HCT116 (cell line): ENCODE results near the gene INPP5D. TPM values are rescaled to one million over a fixed set of nuclear protein-coding genes. Genes with fewer than 3 reads are reported as not detected.

Experiments used
- ATAC-seq: fragments of 200-7000 bp; cut with Tn5 transposase; 2 replicates; pipeline ENCODE4 v1.9.1; 2020; ENCODE audit warnings: mild to moderate bottlenecking, moderate library complexity
- BruUV-seq: library from RNA; stranded (reverse); fragments of 400-500 nt; replicated peaks from 2 replicates; lab custom pipeline; 2021; lab: Mats Ljungman, UMichigan
- CTCF ChIA-PET: fragments of 300-600 bp; sonication (Branson Sonifier 250); formaldehyde crosslinking; loops from one replicate; lab custom pipeline; 2021; ENCODE audit warnings: antibody characterized with exemption; lab: Charles Lee
- POLR2A ChIA-PET: fragments of 300-600, 350-600 bp; sonication (Branson Sonifier 250); formaldehyde crosslinking; loops from one replicate; lab custom pipeline; 2021; ENCODE audit warnings: antibody characterized with exemption; lab: Charles Lee
- RAD21 ChIA-PET, 2 experiments: fragments of 300-600 bp; sonication (Branson Sonifier 250); formaldehyde crosslinking; loops; one replicate each; lab custom pipeline; 2023; ENCODE audit warnings: low total read pairs in 2 of 2; ENCODE audit not compliant: uncharacterized antibody in 2 of 2, unreplicated experiment in 2 of 2, low non-redundant PET in 1 of 2; lab: Charles Lee
- DNase-seq: peaks from one replicate; pipeline ENCODE4 v3.0.0-alpha.2; 2010; ENCODE audit warnings: low read depth, low spot score
- H2AFZ ChIP-seq: fragments of 200-600 bp; shearing (Covaris generic), sonication (generic); 2 replicates; pipeline ENCODE4 v1.6.1; 2017; ENCODE audit warnings: low read depth, mixed run types, mixed read lengths, antibody characterized with exemption, low read length; ENCODE audit not compliant: poor library complexity, severe bottlenecking
- H3K27ac ChIP-seq: 2 replicates; pipeline ENCODE4 v1.5.1; 2012; ENCODE audit warnings: low read depth, low read length
- H3K27me3 ChIP-seq: fragments of 200-600 bp; sonication (generic); 2 replicates; pipeline ENCODE4 v1.6.1; 2016; ENCODE audit warnings: mixed run types, low read length, mixed read lengths; ENCODE audit not compliant: insufficient read depth
- H3K36me3 ChIP-seq, 2 experiments: fragments of 200-500 bp in 1 of 2; fragments of 200-600 bp in 1 of 2; sonication (Bioruptor generic) in 1 of 2; sonication (generic) in 1 of 2; 2 replicates each; pipeline versions ENCODE4 v1.5.1 to v1.6.1; 2014 to 2016; ENCODE audit warnings: low read length in 2 of 2, inconsistent platforms in 1 of 2, mixed read lengths in 1 of 2, mixed run types in 1 of 2; ENCODE audit not compliant: insufficient read depth in 2 of 2, control insufficient read depth in 1 of 2
- H3K4me1 ChIP-seq, 2 experiments: fragments of 200-600 bp in 1 of 2; sonication (generic) in 1 of 2; 2 replicates each; pipeline versions ENCODE4 v1.5.1 to v1.6.1; 2012 to 2017; ENCODE audit warnings: low read length in 2 of 2, inconsistent platforms in 1 of 2, mild to moderate bottlenecking in 1 of 2, mixed read lengths in 1 of 2, mixed run types in 1 of 2, moderate library complexity in 1 of 2; ENCODE audit not compliant: insufficient read depth in 2 of 2, control insufficient read depth in 1 of 2
- H3K4me2 ChIP-seq: fragments of 200-600 bp; sonication (generic); 2 replicates; pipeline ENCODE4 v1.6.1; 2017; ENCODE audit warnings: mixed run types, low read length, mixed read lengths
- H3K4me3 ChIP-seq, 2 experiments: fragments of 200-600 bp in 1 of 2; sonication (generic) in 1 of 2; replicated peaks in 1 of 2; 2 replicates each; pipeline ENCODE4 v1.5.1; 2011 to 2016; ENCODE audit warnings: low read length in 2 of 2, control low read depth in 1 of 2, low read depth in 1 of 2, mild to moderate bottlenecking in 1 of 2, mixed read lengths in 1 of 2, mixed run types in 1 of 2
- H3K79me2 ChIP-seq: fragments of 200-600 bp; sonication (generic); 2 replicates; pipeline ENCODE4 v1.6.1; 2017; ENCODE audit warnings: mild to moderate bottlenecking, mixed run types, low read length, moderate library complexity, mixed read lengths; ENCODE audit not compliant: insufficient read depth
- H3K9ac ChIP-seq: fragments of 200-600 bp; sonication (generic); 2 replicates; pipeline ENCODE4 v1.6.1; 2016; ENCODE audit warnings: low read length, mixed read lengths
- H3K9me2 ChIP-seq: fragments of 200-600 bp; sonication (generic), shearing (Covaris generic); 2 replicates; pipeline ENCODE4 v1.6.1; 2017; ENCODE audit warnings: mixed run types, mild to moderate bottlenecking, moderate library complexity; ENCODE audit not compliant: insufficient read depth
- H3K9me3 ChIP-seq, 2 experiments: fragments of 200-500 bp in 1 of 2; fragments of 200-600 bp in 1 of 2; sonication (Bioruptor generic) in 1 of 2; sonication (generic) in 1 of 2; 2 replicates each; pipeline ENCODE4 v1.6.1; 2014 to 2017; ENCODE audit warnings: low read length in 2 of 2, mixed read lengths in 2 of 2, inconsistent platforms in 1 of 2, low read depth in 1 of 2, mild to moderate bottlenecking in 1 of 2, mixed run types in 1 of 2, moderate library complexity in 1 of 2; ENCODE audit not compliant: control insufficient read depth in 1 of 2, insufficient read depth in 1 of 2
- H4K20me1 ChIP-seq: fragments of 200-600 bp; sonication (generic), shearing (Covaris generic); 2 replicates; pipeline ENCODE4 v1.6.1; 2017; ENCODE audit warnings: mixed run types, mild to moderate bottlenecking, moderate library complexity; ENCODE audit not compliant: insufficient read depth
- CBX3 ChIP-seq: IDR thresholded peaks from 2 replicates; pipeline ENCODE4 v1.6.1; 2012; ENCODE audit warnings: low read depth
- CEBPB ChIP-seq: IDR thresholded peaks from 2 replicates; pipeline ENCODE4 v1.6.1; 2012; ENCODE audit warnings: low read depth
- EZH2 ChIP-seq: fragments of 200-600 bp; sonication (generic); IDR thresholded peaks from 2 replicates; pipeline ENCODE4 v1.6.1; 2017; ENCODE audit warnings: antibody characterized with exemption, mixed run types
- EZH2phosphoT487 ChIP-seq: fragments of 200-600 bp; IDR thresholded peaks from 2 replicates; pipeline ENCODE4 v1.6.1; 2018; ENCODE audit warnings: antibody characterized with exemption, borderline replicate concordance
- JUND ChIP-seq: IDR thresholded peaks from 2 replicates; pipeline ENCODE4 v1.6.1; 2012
- POLR2A ChIP-seq: IDR thresholded peaks from 2 replicates; pipeline ENCODE4 v1.7.0; 2011; ENCODE audit warnings: borderline replicate concordance; ENCODE audit not compliant: insufficient read depth, insufficient read length; ENCODE audit errors: extremely low read depth
- POLR2AphosphoS5 ChIP-seq: IDR thresholded peaks from 2 replicates; pipeline ENCODE4 v1.6.1; 2011; ENCODE audit warnings: mild to moderate bottlenecking, low read depth, low read length, moderate library complexity
- SIN3A ChIP-seq: IDR thresholded peaks from 2 replicates; pipeline ENCODE4 v1.6.1; 2012; ENCODE audit warnings: low read depth
- YY1 ChIP-seq: IDR thresholded peaks from 2 replicates; pipeline ENCODE4 v1.6.1; 2011; ENCODE audit warnings: low read length, low read depth, moderate library complexity, mild to moderate bottlenecking; ENCODE audit not compliant: insufficient replicate concordance; ENCODE audit errors: extremely low read depth
- intact Hi-C: fragments of 100-400 bp; cut with micrococcal nuclease; formaldehyde crosslinking; loops from 2 replicates; pipeline ENCODE4 v1.10.0; 2022
- total RNA-seq: library from RNA; stranded (reverse); gene quantifications from one replicate; pipeline ENCODE4 v1.2.1, GENCODE V29; 2021; ENCODE audit not compliant: unreplicated experiment
- TF ChIP-seq, protein P1 (sequence below): IDR thresholded peaks from 2 replicates; pipeline ENCODE4 v1.6.1; 2011; ENCODE audit warnings: mild to moderate bottlenecking, low read length, moderate library complexity; ENCODE audit not compliant: insufficient replicate concordance; ENCODE audit errors: extremely low read depth
- TF ChIP-seq, protein P2 (sequence below): IDR thresholded peaks from 2 replicates; pipeline ENCODE4 v1.6.1; 2012

Gene INPP5D
- total RNA-seq, 1 experiment from 2014 or later, result 1.8 TPM

DNA sequence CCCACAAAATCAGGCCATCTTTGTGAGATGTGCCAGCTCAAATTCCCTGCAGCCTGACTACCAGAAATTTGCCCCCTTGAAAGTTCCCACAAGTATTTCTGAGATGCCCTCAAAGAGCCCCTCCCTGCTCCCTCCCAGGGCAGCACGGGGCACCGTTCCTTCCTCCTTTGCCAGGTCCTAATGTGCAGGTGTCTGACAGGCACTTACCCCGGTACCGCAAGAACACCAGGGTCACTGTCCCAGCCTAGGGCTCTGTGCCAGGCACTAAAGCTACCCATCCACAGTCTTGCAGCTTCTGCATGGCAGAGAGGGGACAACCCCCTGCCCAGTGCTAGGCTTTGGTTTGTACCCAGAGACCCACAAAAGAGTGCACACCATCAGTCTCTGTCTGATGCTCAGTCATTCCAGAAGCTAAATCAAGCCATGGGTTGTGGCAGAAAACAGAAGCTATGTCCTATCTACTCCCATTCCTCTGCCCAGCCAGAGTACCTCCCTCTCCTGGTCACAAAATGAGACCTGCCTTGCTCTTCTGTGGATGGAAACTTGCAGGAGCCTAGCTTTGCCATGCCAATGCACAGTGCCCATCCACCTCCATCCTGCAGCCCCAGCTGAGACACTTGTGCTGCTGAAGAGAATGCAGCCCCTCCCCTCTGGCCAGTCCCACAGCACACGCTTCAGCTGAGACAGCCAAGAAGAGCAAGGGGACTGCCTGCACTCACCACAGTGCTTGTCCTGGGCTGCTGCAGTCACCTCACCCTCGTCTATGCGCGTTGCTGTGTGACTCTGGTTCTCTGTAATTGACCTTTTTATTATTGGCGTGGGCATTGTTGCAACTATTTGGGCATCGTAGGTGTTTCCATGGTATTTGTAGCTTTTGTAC is 48.7 kb downstream of the INPP5D start:
- BruUV-seq, result no TSS peak
- H4K20me1 ChIP-seq, result no peaks in the 10 kb centered on the region
- RAD21 ChIA-PET, result no interaction called here
- H3K4me1 ChIP-seq, result no peaks in the 10 kb centered on the region
- no peaks in the 10 kb centered on the region for H3K79me2 ChIP-seq
- ATAC-seq, result no peak
- H3K4me2 ChIP-seq, result no peak overlapping the region
- no peak overlapping the region for H3K9ac ChIP-seq
- H3K9me3 ChIP-seq, result no peaks in the 10 kb centered on the region
- CTCF ChIA-PET, result no interaction called here
- POLR2A ChIA-PET, result no interaction called here
- H3K27ac ChIP-seq, result no peak overlapping the region
- no peak for TF ChIP-seq YY1
- TF ChIP-seq JUND, result no peak
- TF ChIP-seq SIN3A, result no peak
- TF ChIP-seq POLR2AphosphoS5, result no peak
- TF ChIP-seq, all 23 proteins: peak for 0
- Histone ChIP-seq H3K4me3 (no peak overlapping the region), H3K36me3 (no peaks in the 10 kb centered on the region), H3K9me2 (no peaks in the 10 kb centered on the region), H2AFZ (no peak overlapping the region), H3K27me3 (0 out of 2 replicates have a peak, but pooled peaks cover 6% of the 10 kb centered on the region)
- intact Hi-C loops, result no loop called here
- no peak for DNase-seq

DNA sequence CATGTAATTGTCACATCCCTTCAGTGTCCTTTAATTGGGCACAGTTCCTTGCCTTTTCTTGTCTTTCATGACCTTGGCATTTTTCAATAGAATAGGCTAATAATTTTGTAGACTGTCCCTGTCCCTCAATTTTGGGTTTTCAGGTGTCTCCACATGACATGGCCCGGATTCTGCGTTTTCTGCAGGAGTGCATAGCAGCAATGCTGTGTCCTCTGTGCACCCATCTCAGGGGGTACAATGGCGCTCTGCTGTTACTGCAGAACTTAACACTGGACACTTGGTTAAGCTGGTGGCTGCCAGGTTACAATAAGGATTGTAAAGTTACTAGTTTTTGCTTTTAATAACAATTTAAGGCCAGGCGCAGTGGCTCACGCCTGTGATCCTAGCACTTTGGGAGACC is 51.3 kb downstream of the INPP5D start:
- H3K4me2 ChIP-seq, result no peak overlapping the region
- TF ChIP-seq CEBPB, result no peak
- TF ChIP-seq, protein P1, sequence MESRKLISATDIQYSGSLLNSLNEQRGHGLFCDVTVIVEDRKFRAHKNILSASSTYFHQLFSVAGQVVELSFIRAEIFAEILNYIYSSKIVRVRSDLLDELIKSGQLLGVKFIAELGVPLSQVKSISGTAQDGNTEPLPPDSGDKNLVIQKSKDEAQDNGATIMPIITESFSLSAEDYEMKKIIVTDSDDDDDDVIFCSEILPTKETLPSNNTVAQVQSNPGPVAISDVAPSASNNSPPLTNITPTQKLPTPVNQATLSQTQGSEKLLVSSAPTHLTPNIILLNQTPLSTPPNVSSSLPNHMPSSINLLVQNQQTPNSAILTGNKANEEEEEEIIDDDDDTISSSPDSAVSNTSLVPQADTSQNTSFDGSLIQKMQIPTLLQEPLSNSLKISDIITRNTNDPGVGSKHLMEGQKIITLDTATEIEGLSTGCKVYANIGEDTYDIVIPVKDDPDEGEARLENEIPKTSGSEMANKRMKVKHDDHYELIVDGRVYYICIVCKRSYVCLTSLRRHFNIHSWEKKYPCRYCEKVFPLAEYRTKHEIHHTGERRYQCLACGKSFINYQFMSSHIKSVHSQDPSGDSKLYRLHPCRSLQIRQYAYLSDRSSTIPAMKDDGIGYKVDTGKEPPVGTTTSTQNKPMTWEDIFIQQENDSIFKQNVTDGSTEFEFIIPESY, result no peak
- no peak for TF ChIP-seq EZH2
- no peak for TF ChIP-seq POLR2A
- TF ChIP-seq, protein P2, sequence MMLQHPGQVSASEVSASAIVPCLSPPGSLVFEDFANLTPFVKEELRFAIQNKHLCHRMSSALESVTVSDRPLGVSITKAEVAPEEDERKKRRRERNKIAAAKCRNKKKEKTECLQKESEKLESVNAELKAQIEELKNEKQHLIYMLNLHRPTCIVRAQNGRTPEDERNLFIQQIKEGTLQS, result no peak
- no peak for TF ChIP-seq EZH2phosphoT487
- TF ChIP-seq CBX3, result no peak
- TF ChIP-seq, all 23 proteins: peak for 0
- Histone ChIP-seq H3K9me2 (no peaks in the 10 kb centered on the region), H3K9me3 (no peaks in the 10 kb centered on the region), H3K9ac (no peak overlapping the region), H3K4me1 (no peaks in the 10 kb centered on the region), H4K20me1 (no peaks in the 10 kb centered on the region), H3K27ac (no peak overlapping the region), H2AFZ (no peak overlapping the region), H3K27me3 (0 out of 2 replicates have a peak, but pooled peaks cover 6% of the 10 kb centered on the region), H3K36me3 (no peaks in the 10 kb centered on the region), H3K4me3 (no peak overlapping the region), H3K79me2 (no peaks in the 10 kb centered on the region)
- ChIA-PET POLR2A (no interaction called here), CTCF (interaction anchor here (0.7 kb wide), 1 partner anchor 58 kb away, joined by 3 read pairs; no protein-coding TSS in a partner anchor), RAD21 (no interaction called here)
- ATAC-seq (no peak), DNase-seq (no peak)
- intact Hi-C loops, result no loop called here
- BruUV-seq, result no TSS peak
